HG03565 (cell line): Measurements from ENCODE around the gene MKLN1.
A peak's percentile ranks its signal among the peaks of the same experiment; 100 is the strongest.
"Not testable (repeated sequence)": the region's sequence is repeated elsewhere in the genome, so short reads cannot be mapped to it uniquely, and the experiment has no call there.

Experiments
- ATAC-seq: cut with Tn5 transposase; IDR thresholded peaks from one replicate; pipeline ENCODE4 v1.9.1; 2021; ENCODE audit warnings: mild to moderate bottlenecking, moderate library complexity; ENCODE audit not compliant: unreplicated experiment

MKLN1 gene

DNA sequence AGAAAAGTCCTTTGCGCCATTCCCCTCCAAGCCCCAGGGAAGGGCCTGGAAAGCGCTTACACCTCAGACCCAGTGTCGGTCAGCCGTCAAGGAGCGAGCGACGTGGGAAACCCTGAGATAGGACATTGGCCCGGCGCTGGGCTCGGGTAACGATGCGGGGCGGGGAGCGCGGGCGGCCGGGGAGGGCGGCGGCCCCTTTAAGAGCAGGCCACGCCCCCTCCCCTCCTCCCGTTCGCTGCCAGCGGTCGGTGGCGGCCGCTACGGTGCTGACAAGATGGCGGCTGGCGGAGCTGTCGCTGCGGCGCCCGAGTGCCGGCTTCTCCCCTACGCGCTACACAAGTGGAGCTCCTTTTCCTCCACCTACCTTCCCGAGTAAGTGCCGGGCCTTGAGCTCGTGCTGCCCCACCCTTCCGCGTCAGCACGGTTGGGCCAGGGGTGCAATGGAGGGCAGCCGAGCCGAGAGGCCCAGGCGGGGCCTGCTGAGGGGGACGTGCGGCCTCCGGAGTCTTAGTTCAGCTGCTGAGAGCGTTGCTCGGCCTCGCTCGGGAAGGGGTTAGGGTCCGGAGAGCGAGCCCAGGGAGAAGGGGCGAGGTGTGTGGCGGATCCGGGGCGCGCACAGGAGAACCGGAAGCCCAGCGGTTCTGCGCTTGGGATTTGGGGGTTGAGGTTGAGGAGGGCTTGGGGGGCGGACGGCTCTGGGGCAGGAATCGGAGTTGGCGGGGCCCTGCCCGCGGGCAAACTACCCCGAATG lies at the start of gene MKLN1:
Gene MKLN1, plus strand, starts transcription at position 251 of the 751 bp plus-strand sequence. Its CDS starts 24 bp downstream, at position 275.
- ATAC-seq: peak; percentile 81

DNA sequence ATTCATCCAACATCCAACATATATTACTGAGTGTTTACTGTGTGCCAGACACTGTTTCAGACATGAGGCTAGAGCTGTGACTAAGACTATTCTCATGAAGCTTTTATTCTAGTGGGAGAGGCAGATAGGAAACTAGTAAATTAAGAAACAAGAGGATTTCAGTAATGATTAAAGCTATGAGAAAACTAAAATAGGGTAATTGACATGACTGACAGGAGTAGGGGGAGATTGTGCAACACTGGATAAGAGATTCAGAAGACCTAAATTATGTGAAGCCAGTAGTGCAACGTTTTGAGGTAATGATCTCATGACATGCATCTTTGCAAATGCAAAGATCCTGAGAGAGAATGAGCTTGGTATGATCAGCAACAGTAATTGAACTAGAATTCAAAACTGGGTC lies 48.6 kb upstream of the MKLN1 start:
- ATAC-seq: no peak

DNA sequence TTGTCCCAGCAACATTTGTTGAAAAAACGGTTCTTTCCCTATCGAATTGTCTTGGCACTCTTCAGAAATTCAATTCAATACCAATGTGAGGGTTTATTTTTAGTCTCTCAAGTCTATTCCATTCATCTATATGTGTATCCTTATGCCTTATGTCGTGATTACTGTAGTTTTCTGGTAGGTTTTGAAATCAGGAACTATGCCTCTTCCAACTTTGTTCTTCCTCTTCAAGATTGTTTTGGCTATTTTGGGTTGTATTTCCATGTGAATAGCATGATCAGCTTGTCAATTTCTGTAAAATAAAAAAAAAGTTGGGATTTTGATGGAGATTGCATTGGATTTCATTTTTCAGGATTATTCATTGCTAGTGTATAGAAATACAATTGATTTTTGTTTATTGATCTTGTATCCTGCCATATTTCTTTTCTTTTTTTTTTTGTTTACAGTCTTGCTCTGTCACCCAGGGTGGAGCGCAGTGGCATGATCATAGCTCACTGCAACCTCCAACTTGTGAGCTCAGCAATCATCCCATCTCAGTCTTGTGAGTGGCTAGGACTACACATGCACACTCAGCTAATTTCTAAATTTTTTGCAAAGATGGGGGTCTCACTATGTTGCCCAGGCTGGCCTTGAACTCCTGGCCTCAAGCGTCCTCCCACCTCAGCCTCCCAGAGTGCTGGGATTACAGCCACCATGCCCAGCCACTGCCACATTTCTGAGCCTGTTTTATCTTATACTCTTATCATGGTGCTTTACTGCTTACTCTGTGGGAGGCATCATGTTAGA lies 46.2 kb upstream of the MKLN1 start:
- no peak for ATAC-seq

DNA sequence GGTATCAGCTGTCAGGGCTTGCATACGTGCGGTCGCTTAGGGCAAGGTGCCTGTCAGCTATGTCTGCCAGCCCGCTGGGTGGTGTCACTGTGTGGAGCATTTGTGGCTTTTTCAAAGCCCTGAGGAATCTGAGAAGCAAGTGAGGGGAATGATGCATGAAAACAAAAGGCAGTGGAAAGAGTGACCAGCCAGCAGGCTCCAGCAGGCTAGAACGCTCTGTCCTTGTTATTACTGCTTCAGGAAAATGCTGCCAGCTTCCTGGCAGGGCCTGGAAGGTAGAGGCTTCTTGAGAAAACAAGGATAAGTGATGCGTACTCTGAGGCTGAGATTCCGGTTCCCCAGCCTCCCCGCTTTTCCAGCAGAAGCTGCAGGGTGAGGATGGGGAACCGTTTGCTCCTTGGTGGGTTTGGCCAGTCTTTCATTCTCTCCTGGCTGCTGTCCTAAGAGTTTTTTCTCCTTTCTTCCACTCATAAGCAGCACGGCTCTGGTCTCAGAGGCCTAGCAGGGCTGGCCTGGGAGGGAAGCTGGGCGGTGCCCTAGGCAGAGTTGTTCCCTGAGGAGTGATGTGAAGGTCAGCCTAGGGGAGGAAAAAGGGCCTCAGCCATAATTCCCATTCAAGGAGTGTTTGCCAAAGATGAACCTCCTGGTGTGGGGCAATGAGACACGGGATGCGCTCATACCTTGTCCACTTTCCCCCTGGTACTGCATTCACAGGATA lies 42.8 kb upstream of the MKLN1 start:
- ATAC-seq: no peak

DNA sequence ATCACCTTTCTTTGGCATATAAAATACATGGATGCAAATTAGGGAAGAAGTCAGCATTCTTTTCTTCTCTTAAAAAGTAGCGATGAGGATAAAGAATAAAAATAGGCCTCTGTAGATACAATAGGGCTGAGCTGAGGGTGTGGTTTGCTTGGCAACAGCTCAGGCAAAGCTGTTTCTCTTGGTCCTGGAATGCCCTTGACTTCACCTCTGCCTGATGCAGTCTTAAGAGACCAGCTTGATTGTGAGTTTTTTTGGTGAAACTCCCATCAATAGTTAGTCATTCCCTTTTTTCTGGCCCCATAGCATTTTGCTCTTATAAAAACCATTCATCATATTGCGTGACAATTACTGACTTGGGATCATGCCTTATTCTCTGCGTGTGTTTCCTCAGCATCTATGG lies 42.1 kb upstream of the MKLN1 start:
- ATAC-seq: no peak

DNA sequence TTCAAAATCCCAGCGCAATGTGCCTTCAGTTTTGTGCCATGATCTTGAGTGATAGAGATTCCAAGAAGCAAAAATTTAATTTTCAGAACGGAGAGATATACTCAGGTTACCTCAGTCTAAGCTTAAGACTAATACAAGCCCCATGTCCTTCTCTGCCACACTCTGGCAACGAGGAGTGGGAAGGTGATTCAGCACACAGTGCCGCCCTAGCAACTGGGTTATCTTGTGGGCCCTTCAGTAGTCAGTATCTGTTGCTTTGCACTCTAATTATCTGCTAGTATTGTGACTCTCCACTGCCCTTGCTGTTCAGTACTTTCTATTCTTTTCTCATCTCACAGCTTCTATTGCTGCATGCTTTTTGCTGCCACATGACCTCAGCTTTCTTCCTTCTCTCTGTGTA lies 39.2 kb upstream of the MKLN1 start:
- no peak for ATAC-seq

DNA sequence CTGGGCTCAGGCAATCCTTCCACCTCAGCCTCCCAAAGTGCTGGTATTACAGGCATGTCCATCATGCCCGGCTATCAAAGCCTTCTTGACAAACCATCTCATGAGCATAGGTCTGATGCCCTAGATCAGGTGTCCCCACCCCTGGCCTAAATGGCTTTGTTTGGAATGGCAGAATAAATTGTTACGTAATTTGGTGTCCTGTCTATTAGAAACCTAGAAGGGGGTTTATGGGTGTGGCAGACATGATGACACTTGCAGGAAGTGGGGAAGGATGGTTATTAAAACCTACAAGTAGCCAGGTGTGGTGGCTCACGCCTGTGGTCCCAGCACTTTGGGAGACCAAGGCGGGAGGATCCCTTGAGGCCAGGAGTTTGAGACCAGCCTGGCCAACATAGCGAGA lies 38.6 kb upstream of the MKLN1 start:
- no peak for ATAC-seq

GRCh38 chr7:131292141-131292905 lies 35.4 kb upstream of the MKLN1 start:
- ATAC-seq: no peak

- no peak for ATAC-seq
Observed at GRCh38 chr7:131293018-131293417, 34.7 kb upstream of the MKLN1 start.

DNA sequence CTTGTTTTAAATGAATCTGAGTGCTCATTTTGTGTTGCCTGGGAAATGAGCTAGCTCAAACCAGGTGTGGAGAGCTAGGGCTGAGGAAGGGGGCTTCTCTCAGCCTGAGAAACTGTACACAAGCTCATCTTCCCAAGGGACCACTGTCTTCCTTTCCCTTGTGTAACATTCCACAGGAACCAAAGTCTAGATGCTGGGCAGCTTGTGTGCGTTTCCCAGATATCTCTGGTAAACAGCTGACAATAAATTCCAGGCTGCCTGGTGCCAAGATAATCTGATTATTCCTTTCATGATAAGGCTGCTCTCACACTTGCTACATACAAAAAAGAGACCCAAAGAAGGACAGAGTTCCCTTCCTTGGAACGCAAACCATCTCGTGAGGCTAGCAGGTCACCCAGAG lies 33.1 kb upstream of the MKLN1 start:
- no peak for ATAC-seq

DNA sequence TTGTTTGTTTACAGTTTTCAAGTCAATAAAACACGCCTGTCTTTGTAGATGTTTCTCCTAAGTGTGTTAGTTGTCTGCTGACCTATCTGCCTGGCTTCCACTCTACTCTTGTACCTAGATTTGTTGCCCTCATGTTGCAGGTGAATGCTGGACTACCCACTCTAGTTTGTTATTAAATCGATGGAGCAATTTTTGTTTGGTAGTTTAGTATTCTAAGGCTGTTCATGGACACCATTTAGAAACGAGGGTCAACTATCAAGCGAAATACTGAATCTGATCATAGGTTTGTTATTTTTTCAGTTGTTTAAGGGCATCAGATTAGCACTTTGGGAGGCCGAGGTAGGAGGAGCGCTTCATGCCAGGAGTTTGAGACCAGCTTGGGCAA lies 29.1 kb upstream of the MKLN1 start:
- ATAC-seq: no peak

GRCh38 chr7:131299074-131299473 lies 28.6 kb upstream of the MKLN1 start:
- ATAC-seq: no peak

DNA sequence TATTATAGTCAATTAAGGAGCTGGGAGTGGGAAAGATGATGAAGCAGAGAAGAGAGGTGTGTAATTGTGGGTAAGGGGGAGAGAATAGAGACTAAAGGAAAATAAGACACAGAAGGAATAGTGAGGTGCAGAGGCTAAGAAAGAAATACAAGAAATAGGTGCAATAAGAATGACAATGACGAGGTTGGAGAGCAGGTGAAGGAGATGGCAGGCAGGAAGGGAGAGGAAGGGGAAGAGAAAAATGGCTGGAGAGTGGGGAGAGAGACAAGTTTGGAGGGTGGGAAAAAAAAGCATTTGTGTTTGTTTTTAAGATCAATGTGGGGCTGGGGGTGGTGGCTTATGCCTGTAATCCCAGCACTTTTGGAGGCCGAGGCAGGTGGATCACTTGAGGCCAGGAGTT lies 27.6 kb upstream of the MKLN1 start:
- no peak for ATAC-seq

GRCh38 chr7:131300572-131301466 lies 26.9 kb upstream of the MKLN1 start:
- no peak for ATAC-seq

- ATAC-seq: no peak
Observed at GRCh38 chr7:131302446-131302845, 25.2 kb upstream of the MKLN1 start.

GRCh38 chr7:131302876-131303707 lies 24.6 kb upstream of the MKLN1 start:
- no peak for ATAC-seq

GRCh38 chr7:131305152-131305551 lies 22.5 kb upstream of the MKLN1 start:
- ATAC-seq: no peak

DNA sequence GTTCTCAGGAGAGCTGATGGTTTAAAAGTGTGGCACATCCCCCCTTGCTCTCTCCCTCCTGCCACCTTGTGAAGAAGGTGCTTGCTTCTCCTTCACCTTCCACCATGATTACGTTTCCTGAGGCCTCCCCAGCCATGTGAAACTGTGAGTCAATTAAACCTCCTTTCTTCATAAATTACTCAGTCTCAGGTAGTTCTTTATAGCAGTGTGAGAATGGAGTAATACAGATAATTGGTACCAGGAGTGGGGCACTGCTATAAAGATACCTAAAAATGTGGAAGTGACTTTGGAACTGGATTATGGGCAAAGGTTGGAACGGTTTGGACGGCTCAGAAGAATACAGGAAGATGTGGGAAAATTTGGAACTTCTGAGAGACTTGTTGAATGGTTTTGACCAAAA lies 21.6 kb upstream of the MKLN1 start:
- ATAC-seq: not testable (repeated sequence)

DNA sequence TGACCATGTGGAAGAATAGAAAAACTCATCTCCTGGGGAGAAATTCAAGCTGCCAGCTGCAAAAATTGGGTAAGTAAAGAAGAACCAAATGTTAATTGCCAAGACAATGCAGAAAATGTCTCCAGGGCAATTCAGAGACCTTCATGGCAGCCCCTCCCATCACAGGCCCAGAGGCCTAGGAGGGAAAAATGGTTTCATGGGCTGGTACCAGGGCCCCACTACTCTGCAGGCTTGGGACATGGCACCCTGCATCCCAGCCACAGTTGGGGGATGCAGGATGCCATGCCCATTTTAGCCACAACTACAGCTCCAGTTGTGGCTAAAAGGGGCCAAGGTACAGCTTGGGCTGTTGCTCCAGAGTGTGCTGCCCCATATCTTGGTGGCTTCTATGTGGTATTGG lies 20.9 kb upstream of the MKLN1 start:
- ATAC-seq: no peak
